Neuronal stem cell (in vitro differentiated cells): ENCODE results near the gene STK32B.

ENCODE experiments used
- DNase-seq: peaks from one replicate; pipeline ENCODE4 v3.0.0-alpha.2; 2013; ENCODE audit warnings: low spot score
- H2AFZ ChIP-seq: one replicate; pipeline ENCODE4 v1.6.1; 2013; ENCODE audit warnings: mild to moderate bottlenecking, low read length, inconsistent platforms
- H2AK5ac ChIP-seq: 2 replicates; pipeline ENCODE4 v1.6.1; 2013; ENCODE audit warnings: low read depth, mild to moderate bottlenecking, inconsistent platforms, low read length, moderate library complexity, mixed read lengths
- H2BK120ac ChIP-seq: 2 replicates; pipeline ENCODE4 v1.6.1; 2013; ENCODE audit warnings: low read depth, mild to moderate bottlenecking, inconsistent platforms, low read length, moderate library complexity, mixed read lengths
- H2BK12ac ChIP-seq: one replicate; pipeline ENCODE4 v1.6.1; 2013; ENCODE audit warnings: low read length, inconsistent platforms
- H2BK15ac ChIP-seq: 2 replicates; pipeline ENCODE4 v1.6.1; 2013; ENCODE audit warnings: mild to moderate bottlenecking, low read length, inconsistent platforms, mixed read lengths
- H2BK5ac ChIP-seq: one replicate; pipeline ENCODE4 v1.6.1; 2013; ENCODE audit warnings: inconsistent platforms, mild to moderate bottlenecking, low read length, moderate library complexity
- H3K14ac ChIP-seq: one replicate; pipeline ENCODE4 v1.6.1; 2013; ENCODE audit warnings: low read length, inconsistent platforms
- H3K18ac ChIP-seq: 2 replicates; pipeline ENCODE4 v1.6.1; 2013; ENCODE audit warnings: low read length, inconsistent platforms
- H3K23ac ChIP-seq: 2 replicates; pipeline ENCODE4 v1.6.1; 2013; ENCODE audit warnings: low read depth, mild to moderate bottlenecking, mixed read lengths, low read length, inconsistent platforms; ENCODE audit not compliant: poor library complexity
- H3K27ac ChIP-seq: replicated peaks from 3 replicates; pipeline ENCODE4 v1.5.1; 2013; ENCODE audit warnings: low read length, inconsistent platforms
- H3K27me3 ChIP-seq, 3 experiments: 2 replicates each; pipeline ENCODE4 v1.6.1; 2013; ENCODE audit warnings: low read length in 3 of 3, mild to moderate bottlenecking in 2 of 3, inconsistent platforms in 1 of 3, low read depth in 1 of 3, mixed read lengths in 1 of 3, moderate library complexity in 1 of 3; ENCODE audit not compliant: control insufficient read depth in 3 of 3, insufficient read depth in 3 of 3
- H3K36me3 ChIP-seq, 2 donors: replicated peaks in 1 of 2; 2 replicates each; pipeline ENCODE4 v1.6.1; 2013; ENCODE audit warnings: low read length in 2 of 2; ENCODE audit not compliant: control insufficient read depth in 2 of 2, insufficient read depth in 2 of 2
- H3K4ac ChIP-seq: 2 replicates; pipeline ENCODE4 v1.6.1; 2013; ENCODE audit warnings: inconsistent platforms, mild to moderate bottlenecking, low read length, moderate library complexity
- H3K4me1 ChIP-seq, 2 donors: 1 replicate in 1 of 2; 2 replicates in 1 of 2; pipeline ENCODE4 v1.6.1; 2013; ENCODE audit warnings: low read length in 2 of 2, low read depth in 1 of 2; ENCODE audit not compliant: control insufficient read depth in 2 of 2, insufficient read depth in 1 of 2
- H3K4me2 ChIP-seq: one replicate; pipeline ENCODE4 v1.6.1; 2013; ENCODE audit warnings: mild to moderate bottlenecking, low read length, inconsistent platforms; ENCODE audit not compliant: insufficient read depth, poor library complexity, severe bottlenecking
- H3K4me3 ChIP-seq, 2 donors: 2 replicates each; pipeline ENCODE4 v1.5.1; 2013; ENCODE audit warnings: low read length in 2 of 2, mild to moderate bottlenecking in 2 of 2, inconsistent platforms in 1 of 2, moderate library complexity in 1 of 2
- H3K79me1 ChIP-seq: one replicate; pipeline ENCODE4 v1.6.1; 2013; ENCODE audit warnings: low read depth, mild to moderate bottlenecking, inconsistent platforms, low read length, moderate library complexity
- H3K9ac ChIP-seq: one replicate; pipeline ENCODE4 v1.6.1; 2013; ENCODE audit warnings: mild to moderate bottlenecking, low read depth, low read length, inconsistent platforms; ENCODE audit not compliant: poor library complexity
- H3K9me3 ChIP-seq, 2 donors: replicated peaks in 1 of 2; 2 replicates each; pipeline versions ENCODE3 to v1.6.1; 2013; ENCODE audit warnings: low read length in 2 of 2, mild to moderate bottlenecking in 2 of 2, inconsistent platforms in 1 of 2, low read depth in 1 of 2, mixed read lengths in 1 of 2, moderate library complexity in 1 of 2; ENCODE audit not compliant: control insufficient read depth in 2 of 2, insufficient read depth in 1 of 2
- H4K8ac ChIP-seq: one replicate; pipeline ENCODE4 v1.6.1; 2013; ENCODE audit warnings: low read depth, mild to moderate bottlenecking, inconsistent platforms, low read length, moderate library complexity
- H4K91ac ChIP-seq: one replicate; pipeline ENCODE4 v1.6.1; 2013; ENCODE audit warnings: low read length, low read depth, mild to moderate bottlenecking, inconsistent platforms; ENCODE audit not compliant: poor library complexity
- WGBS, 2 donors: extraction: QIAGEN DNeasy Blood & Tissue Kit; methylation state at CpG; one replicate each; pipeline ENCODE4 v1.1.7; 2013; ENCODE audit warnings: missing lambda C conversion rate in 2 of 2, mixed read lengths in 1 of 2; ENCODE audit not compliant: insufficient read length in 2 of 2, insufficient replicate concordance in 1 of 2; ENCODE audit errors: extremely low coverage in 2 of 2; 5-methylcytosine and 5-hydroxymethylcytosine counted together

The STK32B gene

DNA sequence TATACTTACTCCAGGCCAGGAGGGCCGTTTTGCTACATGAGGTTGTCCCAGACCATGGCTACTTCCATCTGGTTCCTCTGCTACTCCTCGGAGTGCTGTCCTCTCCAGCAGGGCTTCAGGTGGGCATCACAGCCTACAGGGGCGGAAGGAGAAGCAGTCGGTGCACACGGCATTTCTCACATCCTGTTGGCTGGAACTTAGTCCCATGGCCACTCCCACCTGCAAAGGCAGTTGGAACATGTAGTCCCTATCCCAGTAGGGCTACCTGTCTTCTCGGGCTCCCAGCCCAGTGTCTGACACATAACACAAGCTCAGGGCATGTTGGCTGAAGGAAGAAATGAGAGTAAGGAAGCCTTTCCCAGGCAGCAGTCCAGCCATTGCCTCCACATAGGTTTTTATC lies 7.7 kb upstream of the STK32B start:
- no peak overlapping the region for H2AK5ac ChIP-seq
- H2BK15ac ChIP-seq, result no peak overlapping the region
- H3K79me1 ChIP-seq, result no peaks in the 10 kb centered on the region
- H3K9me3 ChIP-seq, result no peaks in the 10 kb centered on the region
- H3K4ac ChIP-seq, result no peak overlapping the region
- no peak overlapping the region for H2BK12ac ChIP-seq
- no peak for DNase-seq
- H3K9ac ChIP-seq, result no peak overlapping the region
- no peaks in the 10 kb centered on the region for H3K27me3 ChIP-seq
- no peak overlapping the region for H3K4me2 ChIP-seq
- H4K8ac ChIP-seq, result no peak overlapping the region
- H3K4me3 ChIP-seq, result no peak overlapping the region
- H4K91ac ChIP-seq, result no peak overlapping the region
- no peak overlapping the region for H2BK120ac ChIP-seq
- H2AFZ ChIP-seq, result no peak overlapping the region
- no CpG with 5 or more reads among the region's 6 CpGs for WGBS, 2 donors
- no peak overlapping the region for H3K27ac ChIP-seq
- no peaks in the 10 kb centered on the region for H3K4me1 ChIP-seq
- no peak overlapping the region for H3K23ac ChIP-seq
- H3K36me3 ChIP-seq, result no peaks in the 10 kb centered on the region
- H2BK5ac ChIP-seq, result no peak overlapping the region
- no peak overlapping the region for H3K14ac ChIP-seq
- no peak overlapping the region for H3K18ac ChIP-seq

DNA sequence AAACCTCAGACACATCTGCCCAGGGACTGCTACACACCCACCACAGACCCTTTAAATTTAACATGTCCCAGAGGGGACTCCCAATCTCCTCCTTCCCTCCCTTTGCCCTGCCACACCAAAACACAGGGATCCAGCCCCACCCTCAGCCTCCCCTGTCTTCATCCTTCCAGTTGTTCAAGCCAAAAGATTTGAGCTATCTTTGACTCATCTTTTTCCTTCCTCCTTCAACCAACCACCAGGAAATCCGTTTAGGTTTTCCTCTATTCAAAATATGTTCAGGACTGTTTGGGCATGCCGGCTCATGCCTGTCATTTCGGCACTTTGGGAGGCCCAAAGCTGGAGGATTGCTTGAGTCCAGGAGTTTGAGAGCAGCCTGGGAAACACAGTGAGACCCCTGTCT lies 6.9 kb upstream of the STK32B start:
- H4K91ac ChIP-seq, result no peak overlapping the region
- H3K36me3 ChIP-seq, result no peaks in the 10 kb centered on the region
- H3K14ac ChIP-seq, result no peak overlapping the region
- H3K23ac ChIP-seq, result no peak overlapping the region
- H3K9ac ChIP-seq, result no peak overlapping the region
- no peak overlapping the region for H3K4me2 ChIP-seq
- H3K27me3 ChIP-seq, result no peaks in the 10 kb centered on the region
- H3K4me3 ChIP-seq, result no peak overlapping the region
- WGBS, 2 donors, result no CpG with 5 or more reads among the region's 3 CpGs
- DNase-seq, result no peak
- H3K4me1 ChIP-seq, result no peaks in the 10 kb centered on the region
- no peak overlapping the region for H3K4ac ChIP-seq
- H3K79me1 ChIP-seq, result no peaks in the 10 kb centered on the region
- H2BK12ac ChIP-seq, result no peak overlapping the region
- no peak overlapping the region for H3K27ac ChIP-seq
- H4K8ac ChIP-seq, result no peak overlapping the region
- H3K18ac ChIP-seq, result no peak overlapping the region
- no peak overlapping the region for H2BK5ac ChIP-seq
- no peaks in the 10 kb centered on the region for H3K9me3 ChIP-seq
- H2BK120ac ChIP-seq, result no peak overlapping the region
- no peak overlapping the region for H2AFZ ChIP-seq
- no peak overlapping the region for H2BK15ac ChIP-seq
- no peak overlapping the region for H2AK5ac ChIP-seq

DNA sequence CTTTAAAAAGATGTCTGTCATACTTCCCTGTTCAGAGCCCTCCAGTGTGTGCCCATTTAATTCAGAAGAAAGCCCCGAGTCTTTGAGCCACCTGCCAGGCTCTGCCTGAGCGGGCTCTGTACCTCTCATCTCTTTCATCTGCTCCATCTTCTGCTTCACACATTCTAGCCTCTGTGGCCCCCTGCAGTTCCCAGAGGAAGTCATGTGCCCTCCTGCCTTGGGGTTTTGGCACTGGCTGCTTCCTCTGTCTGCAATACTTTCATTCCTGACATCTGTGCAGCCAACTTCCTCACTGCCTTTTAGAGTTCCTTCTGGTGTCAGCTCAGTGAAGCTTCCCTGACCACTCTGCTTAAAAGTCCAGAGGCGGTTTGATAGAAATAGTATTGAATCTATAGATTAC lies 6.2 kb upstream of the STK32B start:
- no peak for DNase-seq
- Histone ChIP-seq H3K9me3 (no peaks in the 10 kb centered on the region), H2BK12ac (no peak overlapping the region), H2AK5ac (no peak overlapping the region), H3K4me1 (no peaks in the 10 kb centered on the region), H2AFZ (no peak overlapping the region), H3K4ac (no peak overlapping the region), H2BK5ac (no peak overlapping the region), H3K36me3 (no peaks in the 10 kb centered on the region), H3K9ac (no peak overlapping the region), H4K91ac (no peak overlapping the region), H3K23ac (no peak overlapping the region), H3K27me3 (peaks cover 0 to 3% (median 0%) of the 10 kb centered on the region in 3 experiments), H3K79me1 (no peaks in the 10 kb centered on the region), H3K14ac (no peak overlapping the region), H3K4me3 (no peak overlapping the region), H3K27ac (no peak overlapping the region), H2BK15ac (no peak overlapping the region), H3K4me2 (no peak overlapping the region), H4K8ac (no peak overlapping the region), H3K18ac (no peak overlapping the region), H2BK120ac (no peak overlapping the region)
- WGBS, 2 donors, result no CpG with 5 or more reads among the region's 3 CpGs

DNA sequence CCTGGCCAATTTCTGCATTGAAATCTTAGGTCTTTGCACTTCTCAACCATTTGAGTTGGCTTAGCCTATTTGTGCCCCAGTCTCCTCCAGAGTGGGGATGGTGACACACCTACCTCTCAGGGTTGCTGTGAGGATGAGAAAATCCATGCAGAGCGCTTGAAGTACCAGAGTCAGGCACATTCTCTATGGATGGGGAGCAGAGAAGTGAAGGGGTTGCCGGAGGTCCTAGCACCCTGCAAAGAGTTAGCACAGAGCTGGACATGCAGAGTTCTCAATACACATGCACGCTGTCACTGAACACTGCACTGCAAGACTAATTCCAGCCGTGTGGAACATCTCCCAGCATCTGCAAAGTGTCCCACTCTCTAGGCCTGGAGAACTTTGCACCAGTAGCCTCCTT lies 2.6 kb upstream of the STK32B start:
- Histone ChIP-seq H2BK15ac (no peak overlapping the region), H3K9me3 (no peaks in the 10 kb centered on the region), H2AFZ (no peak overlapping the region), H3K79me1 (no peaks in the 10 kb centered on the region), H3K4me3 (no peak overlapping the region), H2BK120ac (no peak overlapping the region), H3K9ac (no peak overlapping the region), H2AK5ac (no peak overlapping the region), H3K14ac (no peak overlapping the region), H3K27me3 (peaks cover 3 to 36% (median 23%) of the 10 kb centered on the region in 3 experiments), H3K4me1 (no peaks in the 10 kb centered on the region), H3K4me2 (no peak overlapping the region), H2BK12ac (no peak overlapping the region), H2BK5ac (no peak overlapping the region), H3K4ac (no peak overlapping the region), H3K18ac (no peak overlapping the region), H3K36me3 (no peaks in the 10 kb centered on the region), H3K23ac (no peak overlapping the region), H4K8ac (no peak overlapping the region), H3K27ac (no peak overlapping the region), H4K91ac (no peak overlapping the region)
- DNase-seq, result no peak
- no CpG with 5 or more reads among the region's 4 CpGs for WGBS, 2 donors
